Heart left ventricle (tissue), 13 donors: ENCODE results near the gene SUSD4.

ENCODE experiments used
- CTCF ChIP-seq, 12 donors: fragments of 200-600 bp; sonication (generic) in 4 of 12; IDR thresholded peaks; one replicate each; pipeline versions ENCODE4 v1.5.0 to v1.8.0; 2018 to 2022; ENCODE audit warnings: antibody characterized with exemption in 12 of 12, mild to moderate bottlenecking in 5 of 12
- POLR2A ChIP-seq, 2 donors: fragments of 450-650 bp; IDR thresholded peaks; one replicate each; pipeline ENCODE4 v1.6.1; 2017; ENCODE audit warnings: antibody characterized with exemption in 2 of 2, mild to moderate bottlenecking in 2 of 2, moderate library complexity in 2 of 2
- donor health status: ischemic (EF 13 %, LVEDD 7.1; RV severe dilation, severe dysfunction).
- donor health status: DM: no; HTN: yes; CAD: no.
- donor health status: DM: no; HTN: no; CAD: no.
- donor health status: ischemic (EF 25% LVEDD 6.9; RV normal size, moderate dysfunction).
- donor health status: ischemic (EF 25% LVEDD 5.7; RV mildly dilated, moderate dysfunction).
- donor health status: ischemic (EF 35%, LVEDD 5.7; RV mildly dilated, moderate dysfunction).
- donor health status: nonischemic (EF 11% LVEDD 7.7; RV severe dilation, severe dysfunction).
- donor health status: DM: yes; HTN: yes; CAD: no.
- donor health status: PGD.
- donor health status: ischemic (EF 29% LVEDD 5.4; RV normal size, mild dysfunction).
- donor health status: nonischemic (EF 23%, LVEDD 6.1; RV moderate dilation, normal function).

- TF ChIP-seq POLR2A (IDR thresholded peaks at IDR 0.05) = no peak
- TF ChIP-seq CTCF (IDR thresholded peaks at IDR 0.05) = no peak
These were observed 52.1 kb downstream of the SUSD4 start for GRCh38 chr1:223311826-223312225.
